H9 (cell line): Measurements from ENCODE around the gene PRKAG2. TPM values are rescaled to one million over a fixed set of nuclear protein-coding genes. Genes with fewer than 3 reads are reported as not detected.

Source experiments
- DNase-seq: peaks from one replicate; pipeline ENCODE4 v3.0.0-alpha.2; 2017
- H2AFZ ChIP-seq: one replicate; pipeline ENCODE4 v1.6.1; 2013; ENCODE audit warnings: mild to moderate bottlenecking, low read length, control low read depth, moderate library complexity
- H2AK5ac ChIP-seq: 2 replicates; pipeline ENCODE4 v1.6.1; 2013; ENCODE audit warnings: low read length, control low read depth, mixed read lengths; ENCODE audit not compliant: insufficient read length
- H2BK120ac ChIP-seq: one replicate; pipeline ENCODE4 v1.6.1; 2013; ENCODE audit warnings: low read depth, mild to moderate bottlenecking, low read length, control low read depth, inconsistent platforms; ENCODE audit not compliant: poor library complexity, severe bottlenecking
- H2BK12ac ChIP-seq: 2 replicates; pipeline ENCODE4 v1.6.1; 2013; ENCODE audit warnings: low read length, control low read depth, mixed read lengths, low read depth; ENCODE audit not compliant: insufficient read length
- H2BK15ac ChIP-seq: 2 replicates; pipeline ENCODE4 v1.6.1; 2013; ENCODE audit warnings: low read depth, low read length, control low read depth
- H2BK20ac ChIP-seq: one replicate; pipeline ENCODE4 v1.6.1; 2013; ENCODE audit warnings: low read depth, mild to moderate bottlenecking, low read length, control low read depth, inconsistent platforms; ENCODE audit not compliant: poor library complexity, severe bottlenecking
- H2BK5ac ChIP-seq: 2 replicates; pipeline ENCODE4 v1.6.1; 2013; ENCODE audit warnings: low read length, control low read depth, mixed read lengths; ENCODE audit not compliant: insufficient read length
- H3K14ac ChIP-seq: 2 replicates; pipeline ENCODE4 v1.6.1; 2013; ENCODE audit warnings: low read length, control low read depth; ENCODE audit not compliant: insufficient read depth
- H3K18ac ChIP-seq: 2 replicates; pipeline ENCODE4 v1.6.1; 2013; ENCODE audit warnings: low read depth, mild to moderate bottlenecking, mixed read lengths, low read length, control low read depth; ENCODE audit not compliant: insufficient read length
- H3K23ac ChIP-seq: 2 replicates; pipeline ENCODE4 v1.6.1; 2013; ENCODE audit warnings: low read length, control low read depth, mixed read lengths, low read depth; ENCODE audit not compliant: insufficient read length
- H3K23me2 ChIP-seq: 2 replicates; pipeline ENCODE4 v1.6.1; 2013; ENCODE audit warnings: low read depth, mild to moderate bottlenecking, mixed read lengths, low read length, control low read depth; ENCODE audit not compliant: insufficient read length, poor library complexity, severe bottlenecking
- H3K27ac ChIP-seq: 2 replicates; pipeline ENCODE4 v1.5.1; 2013; ENCODE audit warnings: low read length, control low read depth, mixed read lengths, low read depth; ENCODE audit not compliant: insufficient read length
- H3K27me3 ChIP-seq: 2 replicates; pipeline ENCODE4 v1.6.1; 2013; ENCODE audit warnings: low read length, control low read depth, inconsistent platforms; ENCODE audit not compliant: insufficient read depth
- H3K4ac ChIP-seq: 2 replicates; pipeline ENCODE4 v1.6.1; 2013; ENCODE audit warnings: low read depth, mild to moderate bottlenecking, control low read depth, inconsistent platforms, low read length, moderate library complexity
- H3K4me1 ChIP-seq: 2 replicates; pipeline ENCODE4 v1.6.1; 2013; ENCODE audit warnings: low read length, control low read depth, inconsistent platforms; ENCODE audit not compliant: insufficient read depth
- H3K4me2 ChIP-seq: 2 replicates; pipeline ENCODE4 v1.6.1; 2013; ENCODE audit warnings: low read length, control low read depth, mixed read lengths; ENCODE audit not compliant: insufficient read length, insufficient read depth
- H3K56ac ChIP-seq: 2 replicates; pipeline ENCODE4 v1.6.1; 2013; ENCODE audit warnings: low read depth, mild to moderate bottlenecking, mixed read lengths, low read length, control low read depth; ENCODE audit not compliant: insufficient read length
- H3K79me1 ChIP-seq: 2 replicates; pipeline ENCODE4 v1.6.1; 2013; ENCODE audit warnings: low read depth, mild to moderate bottlenecking, moderate library complexity, low read length, control low read depth, inconsistent platforms; ENCODE audit not compliant: insufficient read depth, poor library complexity, severe bottlenecking
- H3K79me2 ChIP-seq: 2 replicates; pipeline ENCODE4 v1.6.1; 2013; ENCODE audit warnings: low read length, control low read depth, inconsistent platforms; ENCODE audit not compliant: insufficient read depth
- H3K9ac ChIP-seq: 2 replicates; pipeline ENCODE4 v1.6.1; 2013; ENCODE audit warnings: low read length, control low read depth, mixed read lengths; ENCODE audit not compliant: insufficient read length; ENCODE audit errors: extremely low read depth
- H3K9me3 ChIP-seq: one replicate; pipeline ENCODE4 v1.6.1; 2013; ENCODE audit warnings: low read depth, low read length, inconsistent platforms; ENCODE audit not compliant: control insufficient read depth
- H3T11ph ChIP-seq: one replicate; pipeline ENCODE4 v1.6.1; 2013; ENCODE audit warnings: mild to moderate bottlenecking, low read length, control low read depth, inconsistent platforms
- H4K20me1 ChIP-seq: one replicate; pipeline ENCODE4 v1.6.1; 2013; ENCODE audit not compliant: control insufficient read depth, insufficient read length, insufficient read depth
- H4K5ac ChIP-seq: 2 replicates; pipeline ENCODE4 v1.6.1; 2013; ENCODE audit warnings: low read depth, mild to moderate bottlenecking, mixed read lengths, low read length, control low read depth; ENCODE audit not compliant: insufficient read length
- H4K8ac ChIP-seq: replicated peaks from 2 replicates; pipeline ENCODE4 v1.6.1; 2013; ENCODE audit warnings: low read length, control low read depth, mixed read lengths, low read depth; ENCODE audit not compliant: insufficient read length
- H4K91ac ChIP-seq: 2 replicates; pipeline ENCODE4 v1.6.1; 2013; ENCODE audit warnings: low read depth, mild to moderate bottlenecking, moderate library complexity, mixed read lengths, low read length, control low read depth; ENCODE audit not compliant: insufficient read length
- H3K27ac Mint-ChIP-seq, 3 experiments: 2 replicates in 2 of 3; 3 replicates in 1 of 3; pipeline ENCODE4 v1.8.0; 2020 to 2021; ENCODE audit warnings: mixed read lengths in 3 of 3, mild to moderate bottlenecking in 1 of 3, moderate library complexity in 1 of 3
- H3K27me3 Mint-ChIP-seq: 2 replicates; pipeline ENCODE4 v1.8.0; 2021; ENCODE audit warnings: low read depth, mild to moderate bottlenecking, moderate library complexity, mixed read lengths
- H3K36me3 Mint-ChIP-seq, 3 experiments: 2 replicates in 2 of 3; 3 replicates in 1 of 3; pipeline ENCODE4 v1.8.0; 2020 to 2021; ENCODE audit warnings: low read depth in 3 of 3, mixed read lengths in 3 of 3; ENCODE audit not compliant: insufficient read depth in 1 of 3
- H3K4me1 Mint-ChIP-seq, 2 experiments: 2 replicates each; pipeline ENCODE4 v1.8.0; 2020; ENCODE audit warnings: mixed read lengths in 2 of 2
- H3K4me3 Mint-ChIP-seq, 2 experiments: 2 replicates in 1 of 2; 3 replicates in 1 of 2; pipeline ENCODE4 v1.8.0; 2020 to 2021; ENCODE audit warnings: mild to moderate bottlenecking in 2 of 2, mixed read lengths in 2 of 2, moderate library complexity in 1 of 2
- H3K9me3 Mint-ChIP-seq, 2 experiments: 2 replicates in 1 of 2; 3 replicates in 1 of 2; pipeline ENCODE4 v1.8.0; 2020; ENCODE audit warnings: mild to moderate bottlenecking in 2 of 2, mixed read lengths in 2 of 2, moderate library complexity in 1 of 2
- WGBS: extraction: QIAGEN DNeasy Blood & Tissue Kit; methylation state at CpG from one replicate; pipeline ENCODE4 v1.1.7; 2013; ENCODE audit warnings: missing lambda C conversion rate, low lambda C conversion rate, mixed read lengths; ENCODE audit not compliant: insufficient read length; ENCODE audit errors: extremely low coverage; 5-methylcytosine and 5-hydroxymethylcytosine counted together
- total RNA-seq: library from RNA; stranded (reverse); gene quantifications from 2 replicates; pipeline ENCODE4 v1.2.1, GENCODE V29; 2021
- TF ChIP-seq, protein P1 (sequence below): fragments of 200-600 bp; sonication (generic); conservative IDR thresholded peaks from 3 replicates; pipeline ENCODE4 v1.8.0; 2021; ENCODE audit warnings: antibody characterized with exemption, mild to moderate bottlenecking

The PRKAG2 gene
- total RNA-seq, 1 experiment from 2014 or later, result 11.8 TPM

- H4K5ac ChIP-seq, result no peak overlapping the region
- H2BK12ac ChIP-seq, result no peak overlapping the region
- no peak overlapping the region for H3K14ac ChIP-seq
- Mint-ChIP-seq H3K36me3 (no peaks in the 10 kb centered on the region; a peak in 1 of 7 replicates), H3K27ac (no peak overlapping the region), H3K9me3 (no peaks in the 10 kb centered on the region), H3K4me3 (no peak overlapping the region), H3K27me3 (peaks cover 4% of the 10 kb centered on the region; the same call in 1 of the 2 replicates), H3K4me1 (no peaks in the 10 kb centered on the region)
- no peak overlapping the region for H2AK5ac ChIP-seq
- H3K4ac ChIP-seq, result no peak overlapping the region
- H2BK15ac ChIP-seq, result no peak overlapping the region
- H4K20me1 ChIP-seq, result no peaks in the 10 kb centered on the region
- H3K79me1 ChIP-seq, result no peaks in the 10 kb centered on the region
- WGBS, result no CpG with 5 or more reads among the region's 23 CpGs
- no peak overlapping the region for H3K56ac ChIP-seq
- H2BK20ac ChIP-seq, result no peak overlapping the region
- H3K18ac ChIP-seq, result peak overlapping the region; percentile 62
- no peaks in the 10 kb centered on the region for H3K4me1 ChIP-seq
- no peak overlapping the region for H3K23ac ChIP-seq
- TF ChIP-seq, protein P1, sequence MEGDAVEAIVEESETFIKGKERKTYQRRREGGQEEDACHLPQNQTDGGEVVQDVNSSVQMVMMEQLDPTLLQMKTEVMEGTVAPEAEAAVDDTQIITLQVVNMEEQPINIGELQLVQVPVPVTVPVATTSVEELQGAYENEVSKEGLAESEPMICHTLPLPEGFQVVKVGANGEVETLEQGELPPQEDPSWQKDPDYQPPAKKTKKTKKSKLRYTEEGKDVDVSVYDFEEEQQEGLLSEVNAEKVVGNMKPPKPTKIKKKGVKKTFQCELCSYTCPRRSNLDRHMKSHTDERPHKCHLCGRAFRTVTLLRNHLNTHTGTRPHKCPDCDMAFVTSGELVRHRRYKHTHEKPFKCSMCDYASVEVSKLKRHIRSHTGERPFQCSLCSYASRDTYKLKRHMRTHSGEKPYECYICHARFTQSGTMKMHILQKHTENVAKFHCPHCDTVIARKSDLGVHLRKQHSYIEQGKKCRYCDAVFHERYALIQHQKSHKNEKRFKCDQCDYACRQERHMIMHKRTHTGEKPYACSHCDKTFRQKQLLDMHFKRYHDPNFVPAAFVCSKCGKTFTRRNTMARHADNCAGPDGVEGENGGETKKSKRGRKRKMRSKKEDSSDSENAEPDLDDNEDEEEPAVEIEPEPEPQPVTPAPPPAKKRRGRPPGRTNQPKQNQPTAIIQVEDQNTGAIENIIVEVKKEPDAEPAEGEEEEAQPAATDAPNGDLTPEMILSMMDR, result no peak
- H3K9ac ChIP-seq, result no peak overlapping the region
- H3T11ph ChIP-seq, result no peak overlapping the region
- H3K4me2 ChIP-seq, result no peak overlapping the region
- H2BK120ac ChIP-seq, result no peak overlapping the region
- H3K79me2 ChIP-seq, result no peaks in the 10 kb centered on the region
- H3K9me3 ChIP-seq, result no peaks in the 10 kb centered on the region
- H4K8ac ChIP-seq, result no peak overlapping the region
- no peak overlapping the region for H3K27ac ChIP-seq
- no peak overlapping the region for H2BK5ac ChIP-seq
- H2AFZ ChIP-seq, result no peak overlapping the region
- DNase-seq, result no peak
- no peak overlapping the region for H4K91ac ChIP-seq
- no peaks in the 10 kb centered on the region for H3K27me3 ChIP-seq
- no peaks in the 10 kb centered on the region for H3K23me2 ChIP-seq
Measured at GRCh38 chr7:151726652-151727578, 150.0 kb downstream of the PRKAG2 start.
